GM12878 (cell line): ENCODE measurements around the gene CRYBG3.

Experiments
- BHLHE40 ChIP-seq, 2 experiments: fragments of 450-650 bp in 1 of 2; IDR thresholded peaks; 2 replicates each; pipeline ENCODE4 v1.6.1; 2011 to 2017; ENCODE audit warnings: low read depth in 2 of 2, borderline replicate concordance in 1 of 2, improper control_type of control experiment in 1 of 2, low read length in 1 of 2, mild to moderate bottlenecking in 1 of 2
- CBFB ChIP-seq: IDR thresholded peaks from 2 replicates; pipeline ENCODE4 v1.6.1; 2016; ENCODE audit warnings: antibody characterized with exemption, low read depth
- CREB1 ChIP-seq: IDR thresholded peaks from 2 replicates; pipeline ENCODE4 v1.6.1; 2012; ENCODE audit warnings: low read depth, mild to moderate bottlenecking, inconsistent platforms
- CTCF ChIP-seq, 3 experiments: IDR thresholded peaks in 2 of 3; conservative IDR thresholded peaks in 1 of 3; 2 replicates each; pipeline ENCODE4 v1.5.1; 2011; ENCODE audit warnings: low read depth in 3 of 3, low read length in 3 of 3, mild to moderate bottlenecking in 3 of 3, control low read depth in 2 of 3, moderate library complexity in 2 of 3, inconsistent platforms in 1 of 3, mixed read lengths in 1 of 3; ENCODE audit not compliant: control insufficient read depth in 2 of 3, insufficient read depth in 1 of 3; ENCODE audit errors: extremely low read depth in 1 of 3
- EGR1 ChIP-seq, 2 experiments: IDR thresholded peaks; 1 replicate in 1 of 2; 2 replicates in 1 of 2; pipeline ENCODE4 v1.6.1; 2011 to 2012; ENCODE audit warnings: low read depth in 2 of 2, low read length in 2 of 2, borderline replicate concordance in 1 of 2, mild to moderate bottlenecking in 1 of 2, moderate library complexity in 1 of 2
- HDAC6 ChIP-seq: fragments of 200-600 bp; sonication (generic); IDR thresholded peaks from one replicate; pipeline ENCODE4 v1.8.0; 2017; ENCODE audit warnings: antibody characterized with exemption; ENCODE audit not compliant: unreplicated experiment
- PAX8 ChIP-seq: fragments of 450-650 bp; IDR thresholded peaks from 2 replicates; pipeline ENCODE4 v1.6.1; 2017; ENCODE audit warnings: mild to moderate bottlenecking, moderate library complexity
- POLR2A ChIP-seq: IDR thresholded peaks from 2 replicates; pipeline ENCODE4 v1.6.1; 2011; ENCODE audit warnings: low read depth, mild to moderate bottlenecking, low read length
- RAD21 ChIP-seq: IDR thresholded peaks from 2 replicates; pipeline ENCODE4 v1.6.1; 2011; ENCODE audit warnings: mild to moderate bottlenecking, low read depth, low read length, moderate library complexity; ENCODE audit not compliant: insufficient read depth
- YY1 ChIP-seq: IDR thresholded peaks from 2 replicates; pipeline ENCODE4 v1.6.1; 2011; ENCODE audit warnings: low read depth, mild to moderate bottlenecking, low read length
- TF ChIP-seq, protein P1 (sequence below): IDR thresholded peaks from 2 replicates; pipeline ENCODE4 v1.6.1; 2012; ENCODE audit warnings: low read length, inconsistent platforms

GRCh38 chr3:97820780-97821179 lies 1.0 kb upstream of the CRYBG3 start:
- TF ChIP-seq POLR2A (no peak), CTCF (IDR thresholded peaks at IDR 0.05 in 2 of 3, conservative IDR thresholded peaks at IDR 0.05 in 1 of 3; ENCODE audit: control insufficient read depth in 2 of 3, extremely low read depth in 1 of 3, insufficient read depth in 1 of 3, low read depth in 3 of 3, low read length in 3 of 3) (no peak), YY1 (no peak), CBFB (no peak), CREB1 (no peak), PAX8 (no peak), EGR1 (IDR thresholded peaks at IDR 0.05; ENCODE audit: borderline replicate concordance in 1 of 2, low read depth in 2 of 2, low read length in 2 of 2) (no peak), HDAC6 (no peak), RAD21 (no peak), BHLHE40 (IDR thresholded peaks at IDR 0.05; ENCODE audit: borderline replicate concordance in 1 of 2, low read depth in 2 of 2, low read length in 1 of 2) (no peak)
- TF ChIP-seq, protein P1, sequence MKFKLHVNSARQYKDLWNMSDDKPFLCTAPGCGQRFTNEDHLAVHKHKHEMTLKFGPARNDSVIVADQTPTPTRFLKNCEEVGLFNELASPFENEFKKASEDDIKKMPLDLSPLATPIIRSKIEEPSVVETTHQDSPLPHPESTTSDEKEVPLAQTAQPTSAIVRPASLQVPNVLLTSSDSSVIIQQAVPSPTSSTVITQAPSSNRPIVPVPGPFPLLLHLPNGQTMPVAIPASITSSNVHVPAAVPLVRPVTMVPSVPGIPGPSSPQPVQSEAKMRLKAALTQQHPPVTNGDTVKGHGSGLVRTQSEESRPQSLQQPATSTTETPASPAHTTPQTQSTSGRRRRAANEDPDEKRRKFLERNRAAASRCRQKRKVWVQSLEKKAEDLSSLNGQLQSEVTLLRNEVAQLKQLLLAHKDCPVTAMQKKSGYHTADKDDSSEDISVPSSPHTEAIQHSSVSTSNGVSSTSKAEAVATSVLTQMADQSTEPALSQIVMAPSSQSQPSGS = no peak
